G401.6 (cell line): ENCODE measurements around the gene ANGPTL7.
"Not testable (repeated sequence)": the region's sequence is repeated elsewhere in the genome, so short reads cannot be mapped to it uniquely, and the experiment has no call there.

Source experiments
- FAIRE-seq: peaks from 2 replicates; lab custom pipeline; 2012; peaks lifted over from hg19 to GRCh38; lab: Jason Lieb, UNC

Gene ANGPTL7

GRCh38 chr1:11170102-11170501 is 19.1 kb upstream of the ANGPTL7 start:
- no peak for FAIRE-seq

DNA sequence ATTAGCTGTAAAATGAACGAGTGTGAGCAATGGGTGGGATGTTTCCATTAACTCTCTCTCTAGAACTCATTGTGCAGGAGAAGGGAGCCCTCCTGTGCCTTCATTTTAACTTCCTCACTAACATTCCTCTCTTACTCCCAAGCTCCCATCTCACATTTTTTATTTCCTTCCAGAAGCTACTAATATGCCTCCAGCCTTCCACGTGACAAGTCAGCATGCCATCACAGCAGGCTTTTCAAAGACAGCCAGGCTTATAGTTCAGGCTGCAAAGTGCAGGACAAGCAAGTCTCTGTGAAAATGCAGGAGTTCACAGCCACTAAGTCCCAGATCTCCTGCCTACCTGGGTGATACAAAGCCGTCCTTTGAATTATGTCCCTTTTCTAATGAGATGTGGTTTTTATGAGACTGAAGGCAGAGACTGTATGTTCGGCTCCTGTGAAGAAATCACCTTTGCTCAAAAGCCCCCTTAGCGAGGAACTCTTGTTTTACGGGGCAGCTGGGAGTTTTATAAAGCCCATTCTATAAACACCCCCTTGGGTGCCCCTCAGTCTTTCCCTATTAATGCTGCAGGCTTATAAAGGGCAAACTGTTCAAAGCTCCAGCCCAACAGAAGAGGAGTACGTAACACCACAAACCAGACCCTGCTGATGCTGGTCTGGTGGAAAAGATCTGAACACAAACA is 14.8 kb upstream of the ANGPTL7 start:
- no peak for FAIRE-seq

- FAIRE-seq, result no peak
These were observed 13.7 kb upstream of the ANGPTL7 start for GRCh38 chr1:11175461-11175860.

DNA sequence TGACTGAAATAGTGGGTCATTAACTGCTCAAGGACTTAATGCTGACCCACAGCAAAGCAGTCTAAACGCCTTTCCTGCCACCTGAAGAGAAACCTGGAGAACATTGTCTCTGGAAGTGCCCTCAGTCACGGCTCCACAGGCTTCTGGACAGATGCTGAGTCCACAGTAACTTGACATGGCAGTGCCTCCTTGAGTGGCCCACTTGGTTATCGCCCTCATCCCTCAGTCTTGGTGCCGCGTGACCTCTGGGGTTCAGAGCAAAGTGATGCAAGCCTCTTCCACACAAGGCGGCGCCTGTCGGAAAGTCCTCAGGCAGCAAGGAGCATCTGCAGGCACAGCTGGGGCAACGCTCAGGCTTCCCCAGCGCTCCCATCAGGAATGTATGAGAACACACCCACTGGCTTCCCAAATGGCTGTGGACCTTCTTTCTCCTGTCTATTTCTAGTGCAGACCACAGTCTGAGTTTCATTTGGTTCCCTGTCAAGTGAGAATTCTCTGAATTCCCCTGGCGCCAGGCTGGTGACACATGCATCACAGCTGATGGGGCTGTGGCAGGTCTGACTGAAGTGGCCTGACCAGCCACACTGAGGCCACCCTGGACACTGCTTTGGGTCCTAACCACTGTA is 13.0 kb upstream of the ANGPTL7 start:
- no peak for FAIRE-seq

- FAIRE-seq, result no peak
These were observed 10.8 kb upstream of the ANGPTL7 start for GRCh38 chr1:11178021-11179015.

- no peak for FAIRE-seq
These were observed 10.0 kb upstream of the ANGPTL7 start for GRCh38 chr1:11179125-11179524.

DNA sequence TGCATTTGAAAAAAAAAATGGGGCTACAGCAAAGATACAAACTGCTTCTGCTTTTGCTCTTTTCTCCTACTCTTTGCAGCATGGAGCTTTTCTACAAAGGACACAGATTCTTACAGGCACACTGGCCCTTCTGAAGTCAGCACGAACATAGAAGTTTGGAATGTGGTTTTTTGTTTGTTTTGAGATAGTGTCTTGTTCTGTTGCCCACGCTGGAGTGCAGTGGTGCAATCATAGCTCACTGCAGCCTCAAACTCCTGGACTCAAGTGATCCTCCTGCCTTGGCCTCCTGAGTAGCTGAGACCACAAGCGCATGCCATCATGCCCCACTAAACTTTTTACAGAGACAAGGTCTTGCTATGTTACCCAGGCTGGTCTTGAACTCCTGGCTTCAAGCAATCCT is 9.4 kb upstream of the ANGPTL7 start:
- FAIRE-seq, result not testable (repeated sequence)

DNA sequence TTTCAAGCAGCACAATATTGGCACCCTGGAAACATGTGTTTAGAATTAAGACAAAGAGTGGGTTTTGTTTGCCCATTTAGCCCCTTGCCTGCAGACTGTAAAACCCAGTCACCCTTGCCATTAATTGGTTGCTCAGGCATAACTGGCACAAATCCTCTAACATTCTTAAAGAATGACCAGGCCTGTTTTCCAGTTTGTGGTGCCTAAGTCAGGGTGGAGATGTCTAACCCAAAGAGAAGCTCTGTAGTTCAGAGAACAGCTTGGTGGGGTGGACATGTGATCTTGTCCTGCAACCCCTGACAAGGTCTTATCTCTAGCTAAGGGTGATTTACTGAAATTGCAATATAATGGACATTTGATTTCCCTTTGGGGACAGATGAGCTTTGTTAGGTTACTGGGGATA is 8.8 kb upstream of the ANGPTL7 start:
- no peak for FAIRE-seq

DNA sequence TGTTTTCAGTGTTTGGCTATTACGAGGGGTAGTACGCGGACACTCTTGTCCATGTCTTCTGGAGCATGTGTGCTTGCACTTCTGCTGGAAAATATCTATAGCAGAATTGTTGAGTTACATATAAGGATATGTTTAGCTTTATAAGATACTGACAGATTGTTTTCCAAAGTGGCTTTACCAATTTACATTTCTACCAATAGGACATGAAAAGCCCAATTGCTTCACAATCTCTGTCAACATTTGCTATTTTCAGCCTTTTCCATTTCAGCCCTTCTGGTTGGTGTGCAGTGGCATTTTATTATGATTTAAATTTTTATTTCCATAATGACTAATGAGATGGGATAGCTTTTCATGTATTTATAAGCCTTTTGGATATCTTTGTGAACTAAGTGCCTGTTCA is 6.3 kb upstream of the ANGPTL7 start:
- no peak for FAIRE-seq

- no peak for FAIRE-seq
These were observed 4.2 kb upstream of the ANGPTL7 start for GRCh38 chr1:11184973-11185372.

GRCh38 chr1:11187000-11187399 is 2.2 kb upstream of the ANGPTL7 start:
- FAIRE-seq, result no peak

DNA sequence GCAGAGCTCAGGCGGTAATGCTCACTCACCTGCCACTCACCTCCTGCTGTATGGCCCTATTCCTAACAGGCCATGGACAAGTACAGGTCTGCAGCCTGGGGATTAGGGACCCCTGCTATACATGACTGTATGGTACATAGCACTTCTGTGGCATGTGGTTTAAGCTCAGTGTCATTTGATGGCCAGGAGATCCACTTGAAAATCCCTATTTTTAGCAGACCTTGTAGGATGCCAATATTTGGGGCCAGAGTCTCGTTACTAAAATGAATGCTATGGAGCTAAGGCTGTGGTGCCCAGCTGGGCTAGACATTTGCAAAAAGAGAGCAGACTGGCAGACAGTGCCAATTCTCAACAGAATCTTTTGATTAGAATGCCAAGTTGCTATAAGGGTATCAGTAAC is 1.7 kb upstream of the ANGPTL7 start:
- no peak for FAIRE-seq

GRCh38 chr1:11187931-11188330 is 1.2 kb upstream of the ANGPTL7 start:
- no peak for FAIRE-seq

DNA sequence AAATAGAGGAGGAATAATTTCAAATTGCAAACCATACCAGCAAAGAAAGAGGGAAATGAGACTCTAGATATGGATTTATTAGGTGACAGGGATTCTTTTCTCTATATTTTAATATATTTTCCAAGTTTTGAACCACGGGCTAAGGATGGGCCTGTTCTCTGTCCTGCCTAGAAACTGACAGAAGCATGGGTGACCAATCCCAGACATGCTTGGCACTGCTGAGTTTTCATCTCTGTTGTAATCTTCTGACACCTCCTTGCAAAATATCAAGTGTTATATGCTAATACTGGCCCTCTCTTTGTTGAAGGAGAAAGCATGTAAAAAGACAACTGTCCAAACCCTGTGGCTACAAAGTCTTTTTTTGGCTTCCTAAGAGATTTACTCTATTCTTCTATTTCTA is 774 bp upstream of the ANGPTL7 start:
- no peak for FAIRE-seq

DNA sequence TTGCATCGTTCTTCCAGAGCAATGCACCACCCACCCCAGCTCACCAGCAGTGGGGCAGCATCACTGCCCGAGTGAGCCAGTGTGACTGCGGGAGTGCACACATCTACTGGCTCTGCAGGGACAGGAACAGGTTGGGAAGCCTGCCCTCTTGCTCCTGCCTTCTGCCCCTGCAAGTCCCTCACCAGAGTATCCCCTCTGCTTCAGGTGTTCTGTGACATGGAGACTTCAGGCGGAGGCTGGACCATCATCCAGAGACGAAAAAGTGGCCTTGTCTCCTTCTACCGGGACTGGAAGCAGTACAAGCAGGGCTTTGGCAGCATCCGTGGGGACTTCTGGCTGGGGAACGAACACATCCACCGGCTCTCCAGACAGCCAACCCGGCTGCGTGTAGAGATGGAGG is 4.2 kb downstream of the ANGPTL7 start:
- no peak for FAIRE-seq

- no peak for FAIRE-seq
These were observed 5.4 kb downstream of the ANGPTL7 start for GRCh38 chr1:11194407-11195176.

DNA sequence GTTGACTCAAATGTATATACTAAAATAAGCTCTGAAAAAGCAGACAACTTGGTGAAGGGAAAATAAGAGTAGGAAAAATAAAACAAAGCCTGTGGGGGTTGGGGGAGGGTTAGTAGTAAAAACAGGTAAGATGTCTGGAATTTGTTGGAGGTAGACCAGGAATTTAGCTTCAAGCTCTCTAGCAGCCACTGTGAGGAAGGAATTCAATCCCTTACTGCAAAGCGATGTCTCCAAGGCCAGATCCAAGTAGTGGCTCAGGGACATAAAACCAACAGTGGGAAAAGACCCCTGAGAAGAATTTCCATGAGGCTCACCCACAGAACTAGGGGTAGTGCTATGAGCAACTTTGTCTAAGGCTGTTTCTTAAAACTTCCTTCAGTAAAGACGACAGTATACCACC is 7.8 kb downstream of the ANGPTL7 start:
- no peak for FAIRE-seq

GRCh38 chr1:11197359-11197758 is 8.2 kb downstream of the ANGPTL7 start:
- no peak for FAIRE-seq

DNA sequence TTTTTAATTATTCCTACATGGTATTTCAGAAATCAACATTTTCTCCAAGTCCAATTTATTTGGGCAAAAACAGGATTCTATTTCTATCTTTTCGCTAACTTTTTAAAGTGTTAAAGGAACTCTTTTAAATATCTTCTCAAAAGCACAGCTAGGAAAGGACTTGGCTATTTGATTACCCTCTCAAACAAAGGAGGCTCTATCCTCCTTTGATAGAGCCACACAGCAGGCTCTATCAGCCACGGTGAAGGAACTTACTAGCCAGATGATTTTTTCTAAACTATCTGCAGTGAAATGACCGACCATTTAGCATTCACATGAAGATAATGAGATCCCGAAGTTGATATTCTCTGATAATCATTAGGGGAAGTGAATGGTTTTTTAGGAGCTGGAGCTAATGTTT is 9.1 kb downstream of the ANGPTL7 start:
- no peak for FAIRE-seq

GRCh38 chr1:11198851-11199594 is 9.9 kb downstream of the ANGPTL7 start:
- FAIRE-seq, result no peak

GRCh38 chr1:11204396-11205190 is 15.4 kb downstream of the ANGPTL7 start:
- FAIRE-seq, result no peak
